Activated CD8-positive, alpha-beta T cell treated with anti-CD3 and anti-CD28 coated beads, Interleukin-2, amount 10 ng/mL, durations not matched to agents 7 days and 5 days (primary cell): Measurements from ENCODE around the gene AGPAT3. TPM values are rescaled to one million over a fixed set of nuclear protein-coding genes. Genes with fewer than 3 reads are reported as not detected.

Source experiments
- ATAC-seq: fragments of 150-1000 bp; cut with Tn5 transposase; one replicate; pipeline ENCODE4 v1.10.0; 2021; ENCODE audit warnings: moderate library complexity
- CTCF ChIA-PET: fragments of 350-600 bp; sonication (Branson Sonifier 250); formaldehyde crosslinking; loops from one replicate; lab custom pipeline; 2021; ENCODE audit warnings: antibody characterized with exemption; lab: Charles Lee
- POLR2A ChIA-PET: fragments of 350-600 bp; sonication (Branson Sonifier 250); formaldehyde crosslinking; loops from one replicate; lab custom pipeline; 2021; ENCODE audit warnings: antibody characterized with exemption; lab: Charles Lee
- DNase-seq: peaks from one replicate; pipeline ENCODE4 v3.0.0-alpha.2; 2020
- H3K27ac Mint-ChIP-seq: one replicate; pipeline ENCODE4 v1.8.0; 2021; ENCODE audit warnings: mild to moderate bottlenecking, mixed read lengths
- H3K27me3 Mint-ChIP-seq: one replicate; pipeline ENCODE4 v1.8.0; 2021; ENCODE audit warnings: low read depth, mixed read lengths
- H3K36me3 Mint-ChIP-seq: one replicate; pipeline ENCODE4 v1.8.0; 2021; ENCODE audit warnings: low read depth, mixed read lengths
- H3K4me1 Mint-ChIP-seq: one replicate; pipeline ENCODE4 v1.8.0; 2021; ENCODE audit warnings: low read depth, mixed read lengths
- H3K4me3 Mint-ChIP-seq: one replicate; pipeline ENCODE4 v1.8.0; 2021; ENCODE audit warnings: mild to moderate bottlenecking, mixed read lengths
- H3K9me3 Mint-ChIP-seq: one replicate; pipeline ENCODE4 v1.8.0; 2022; ENCODE audit warnings: mixed read lengths; ENCODE audit not compliant: insufficient read depth
- total RNA-seq, 2 experiments: library from RNA; stranded (reverse); gene quantifications; one replicate each; pipeline ENCODE4 v1.2.3, GENCODE V29; 2021

AGPAT3 gene
- total RNA-seq, 2 experiments from 2014 or later: 70.4 to 72.5 TPM

- CTCF ChIA-PET: no interaction called here
- no peak overlapping the region for H3K27ac Mint-ChIP-seq
- no peaks in the 10 kb centered on the region for H3K27me3 Mint-ChIP-seq
- no peak for ATAC-seq
- peaks cover 2% of the 10 kb centered on the region for H3K36me3 Mint-ChIP-seq
- DNase-seq: no peak
- H3K9me3 Mint-ChIP-seq: no peaks in the 10 kb centered on the region
- POLR2A ChIA-PET: no interaction called here
- no peak overlapping the region for H3K4me3 Mint-ChIP-seq
- H3K4me1 Mint-ChIP-seq: peaks cover 12% of the 10 kb centered on the region
These were observed 123.6 kb downstream of the AGPAT3 start for GRCh38 chr21:43988506-43989230.

- Mint-ChIP-seq H3K4me3 (no peak overlapping the region), H3K27ac (no peak overlapping the region), H3K4me1 (peaks cover 12% of the 10 kb centered on the region), H3K27me3 (no peaks in the 10 kb centered on the region), H3K36me3 (no peaks in the 10 kb centered on the region), H3K9me3 (no peaks in the 10 kb centered on the region)
- ATAC-seq: no peak
- DNase-seq: no peak
- ChIA-PET CTCF (no interaction called here), POLR2A (no interaction called here)
These were observed 124.4 kb downstream of the AGPAT3 start for GRCh38 chr21:43989401-43989800.

- POLR2A ChIA-PET: no interaction called here
- no peaks in the 10 kb centered on the region for H3K9me3 Mint-ChIP-seq
These were observed 126.5 kb downstream of the AGPAT3 start for GRCh38 chr21:43991447-43991991.

GRCh38 chr21:43992121-43992520 lies 127.1 kb downstream of the AGPAT3 start:
- DNase-seq (no peak), ATAC-seq (no peak)
- H3K27me3 Mint-ChIP-seq: peaks cover 12% of the 10 kb centered on the region
- ChIA-PET POLR2A (no interaction called here), CTCF (interaction anchor here (1.0 kb wide), 1 partner anchor 17 kb away, joined by 4 read pairs; no protein-coding TSS in a partner anchor)
- no peaks in the 10 kb centered on the region for H3K9me3 Mint-ChIP-seq
- no peak overlapping the region for H3K4me3 Mint-ChIP-seq
- no peak overlapping the region for H3K27ac Mint-ChIP-seq
- H3K4me1 Mint-ChIP-seq: no peaks in the 10 kb centered on the region
- no peaks in the 10 kb centered on the region for H3K36me3 Mint-ChIP-seq

More at GRCh38 chr21:43991447-43991991, 126.5 kb downstream of the AGPAT3 start:
- ATAC-seq (no peak), DNase-seq (no peak)
- Mint-ChIP-seq H3K36me3 (no peaks in the 10 kb centered on the region), H3K4me3 (no peak overlapping the region), H3K4me1 (no peaks in the 10 kb centered on the region), H3K27me3 (peaks cover 8% of the 10 kb centered on the region), H3K27ac (no peak overlapping the region)
- CTCF ChIA-PET: interaction anchor here (1.0 kb wide), 1 partner anchor 16 kb away, joined by 4 read pairs; no protein-coding TSS in a partner anchor

- no peak for DNase-seq
- Mint-ChIP-seq H3K36me3 (no peaks in the 10 kb centered on the region), H3K4me1 (no peaks in the 10 kb centered on the region), H3K27me3 (peaks cover 14% of the 10 kb centered on the region), H3K9me3 (no peaks in the 10 kb centered on the region), H3K4me3 (no peak overlapping the region), H3K27ac (no peak overlapping the region)
- CTCF ChIA-PET: no interaction called here
- POLR2A ChIA-PET: no interaction called here
- ATAC-seq: no peak
These were observed 128.5 kb downstream of the AGPAT3 start for GRCh38 chr21:43993420-43993934.

- no peak overlapping the region for H3K27ac Mint-ChIP-seq
- no peaks in the 10 kb centered on the region for H3K9me3 Mint-ChIP-seq
- CTCF ChIA-PET: no interaction called here
- DNase-seq: no peak
- H3K4me1 Mint-ChIP-seq: no peaks in the 10 kb centered on the region
- ATAC-seq: no peak
- POLR2A ChIA-PET: no interaction called here
- H3K4me3 Mint-ChIP-seq: no peak overlapping the region
- H3K36me3 Mint-ChIP-seq: no peaks in the 10 kb centered on the region
- H3K27me3 Mint-ChIP-seq: peaks cover 14% of the 10 kb centered on the region
These were observed 129.1 kb downstream of the AGPAT3 start for GRCh38 chr21:43994085-43994484.

GRCh38 chr21:43994646-43995045 lies 129.6 kb downstream of the AGPAT3 start:
- ChIA-PET POLR2A (no interaction called here), CTCF (no interaction called here)
- no peak for DNase-seq
- Mint-ChIP-seq H3K27ac (no peak overlapping the region), H3K4me3 (no peak overlapping the region), H3K27me3 (peaks cover 14% of the 10 kb centered on the region), H3K36me3 (no peaks in the 10 kb centered on the region), H3K9me3 (no peaks in the 10 kb centered on the region), H3K4me1 (no peaks in the 10 kb centered on the region)
- no peak for ATAC-seq

GRCh38 chr21:43995521-43996105 lies 130.6 kb downstream of the AGPAT3 start:
- Mint-ChIP-seq H3K27ac (no peak overlapping the region), H3K27me3 (peaks cover 14% of the 10 kb centered on the region), H3K36me3 (no peaks in the 10 kb centered on the region), H3K4me1 (no peaks in the 10 kb centered on the region), H3K4me3 (no peak overlapping the region), H3K9me3 (no peaks in the 10 kb centered on the region)
- CTCF ChIA-PET: no interaction called here
- ATAC-seq (no peak), DNase-seq (no peak)
- POLR2A ChIA-PET: no interaction called here

- DNase-seq (no peak), ATAC-seq (no peak)
- peaks cover 14% of the 10 kb centered on the region for H3K27me3 Mint-ChIP-seq
- ChIA-PET POLR2A (no interaction called here), CTCF (interaction anchor here (0.9 kb wide), 1 partner anchor 13 kb away, joined by 3 read pairs; no protein-coding TSS in a partner anchor)
- no peaks in the 10 kb centered on the region for H3K36me3 Mint-ChIP-seq
- no peaks in the 10 kb centered on the region for H3K9me3 Mint-ChIP-seq
- no peak overlapping the region for H3K27ac Mint-ChIP-seq
- no peak overlapping the region for H3K4me3 Mint-ChIP-seq
- no peaks in the 10 kb centered on the region for H3K4me1 Mint-ChIP-seq
These were observed 133.0 kb downstream of the AGPAT3 start for GRCh38 chr21:43997766-43998742.

GRCh38 chr21:44000360-44000759 lies 135.3 kb downstream of the AGPAT3 start:
- POLR2A ChIA-PET: interaction anchor here (0.8 kb wide), 1 partner anchor 13 kb away, joined by 3 read pairs; no protein-coding TSS in a partner anchor
- no peak for ATAC-seq

GRCh38 chr21:44002511-44002910 lies 137.5 kb downstream of the AGPAT3 start:
- H3K27ac Mint-ChIP-seq: no peak overlapping the region
- CTCF ChIA-PET: no interaction called here
- no peaks in the 10 kb centered on the region for H3K36me3 Mint-ChIP-seq
- no peak overlapping the region for H3K4me3 Mint-ChIP-seq
- ATAC-seq (no peak), DNase-seq (no peak)
- peaks cover 2% of the 10 kb centered on the region for H3K4me1 Mint-ChIP-seq
- POLR2A ChIA-PET: no interaction called here
- H3K27me3 Mint-ChIP-seq: no peaks in the 10 kb centered on the region
- no peaks in the 10 kb centered on the region for H3K9me3 Mint-ChIP-seq

More at GRCh38 chr21:44000360-44000759, 135.3 kb downstream of the AGPAT3 start:
- Mint-ChIP-seq H3K4me3 (no peak overlapping the region), H3K4me1 (no peaks in the 10 kb centered on the region), H3K27me3 (peaks cover 14% of the 10 kb centered on the region), H3K36me3 (no peaks in the 10 kb centered on the region), H3K27ac (no peak overlapping the region), H3K9me3 (no peaks in the 10 kb centered on the region)
- no peak for DNase-seq
- CTCF ChIA-PET: no interaction called here
